ENCODE measurements around the gene TNFRSF12A. TPM values are rescaled to one million over a fixed set of nuclear protein-coding genes. Genes with fewer than 3 reads are reported as not detected.

Gene TNFRSF12A
- total and polyA plus RNA-seq, 2 of the 13 experiments (the other 11 are each of a cell fraction or from before 2014, with no cell fraction given) = 61.9 to 66.0 TPM

- TF ChIP-seq GZF1 (CRISPR knock-in tag; IDR thresholded peaks at IDR 0.05) (no peak), ZNF143 (CRISPR knock-in tag; IDR thresholded peaks at IDR 0.05) (no peak), MYC (CRISPR knock-in tag; IDR thresholded peaks at IDR 0.05; ENCODE audit: borderline replicate concordance) (0 out of 2 replicates have a peak, but pooled peaks have one; percentile 27), EZH2 (conservative IDR thresholded peaks at IDR 0.05; ENCODE audit: low read depth, low read length) (no peak), SIN3B (IDR thresholded peaks at IDR 0.05; ENCODE audit: low read length) (no peak), TAF15 (IDR thresholded peaks at IDR 0.05; ENCODE audit: low read depth, low read length, poor library complexity, severe bottlenecking) (no peak), ZMYM2 (CRISPR knock-in tag; IDR thresholded peaks at IDR 0.05) (no peak), ZFX (CRISPR knock-in tag; IDR thresholded peaks at IDR 0.05; ENCODE audit: low read depth) (peak; percentile 4; the same call in 1 of the 2 replicates), ARHGAP35 (CRISPR knock-in tag; IDR thresholded peaks at IDR 0.05; ENCODE audit: borderline replicate concordance) (no peak; the same call in 1 of the 2 replicates), KMT2A (CRISPR knock-in tag; IDR thresholded peaks at IDR 0.05) (no peak), ZNF556 (CRISPR knock-in tag; IDR thresholded peaks at IDR 0.05; ENCODE audit: borderline replicate concordance) (no peak), TSC22D2 (CRISPR knock-in tag; IDR thresholded peaks at IDR 0.05; ENCODE audit: borderline replicate concordance) (peak; percentile 23; the same call in 1 of the 2 replicates), DR1 (CRISPR knock-in tag; IDR thresholded peaks at IDR 0.05) (peak; percentile 13; the same call in 1 of the 2 replicates), ZNF207 (IDR thresholded peaks at IDR 0.05; ENCODE audit: borderline replicate concordance) (no peak), ZNF367 (CRISPR knock-in tag; IDR thresholded peaks at IDR 0.05; ENCODE audit: borderline replicate concordance) (no peak), ZNF224 (CRISPR knock-in tag; IDR thresholded peaks at IDR 0.05) (peak; percentile 67; the same call in 1 of the 2 replicates), ZNF549 (CRISPR knock-in tag; IDR thresholded peaks at IDR 0.05) (no peak), THAP9 (CRISPR knock-in tag; IDR thresholded peaks at IDR 0.05; ENCODE audit: borderline replicate concordance) (no peak), RNF219 (CRISPR knock-in tag; IDR thresholded peaks at IDR 0.05) (no peak; the same call in 1 of the 2 replicates), FOXO4 (CRISPR knock-in tag; conservative IDR thresholded peaks at IDR 0.05) (no peak)
- TF ChIP-seq, protein P1, sequence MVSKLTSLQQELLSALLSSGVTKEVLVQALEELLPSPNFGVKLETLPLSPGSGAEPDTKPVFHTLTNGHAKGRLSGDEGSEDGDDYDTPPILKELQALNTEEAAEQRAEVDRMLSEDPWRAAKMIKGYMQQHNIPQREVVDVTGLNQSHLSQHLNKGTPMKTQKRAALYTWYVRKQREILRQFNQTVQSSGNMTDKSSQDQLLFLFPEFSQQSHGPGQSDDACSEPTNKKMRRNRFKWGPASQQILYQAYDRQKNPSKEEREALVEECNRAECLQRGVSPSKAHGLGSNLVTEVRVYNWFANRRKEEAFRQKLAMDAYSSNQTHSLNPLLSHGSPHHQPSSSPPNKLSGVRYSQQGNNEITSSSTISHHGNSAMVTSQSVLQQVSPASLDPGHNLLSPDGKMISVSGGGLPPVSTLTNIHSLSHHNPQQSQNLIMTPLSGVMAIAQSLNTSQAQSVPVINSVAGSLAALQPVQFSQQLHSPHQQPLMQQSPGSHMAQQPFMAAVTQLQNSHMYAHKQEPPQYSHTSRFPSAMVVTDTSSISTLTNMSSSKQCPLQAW (CRISPR knock-in tag; IDR thresholded peaks at IDR 0.05) = no peak
- TF ChIP-seq, protein P2, sequence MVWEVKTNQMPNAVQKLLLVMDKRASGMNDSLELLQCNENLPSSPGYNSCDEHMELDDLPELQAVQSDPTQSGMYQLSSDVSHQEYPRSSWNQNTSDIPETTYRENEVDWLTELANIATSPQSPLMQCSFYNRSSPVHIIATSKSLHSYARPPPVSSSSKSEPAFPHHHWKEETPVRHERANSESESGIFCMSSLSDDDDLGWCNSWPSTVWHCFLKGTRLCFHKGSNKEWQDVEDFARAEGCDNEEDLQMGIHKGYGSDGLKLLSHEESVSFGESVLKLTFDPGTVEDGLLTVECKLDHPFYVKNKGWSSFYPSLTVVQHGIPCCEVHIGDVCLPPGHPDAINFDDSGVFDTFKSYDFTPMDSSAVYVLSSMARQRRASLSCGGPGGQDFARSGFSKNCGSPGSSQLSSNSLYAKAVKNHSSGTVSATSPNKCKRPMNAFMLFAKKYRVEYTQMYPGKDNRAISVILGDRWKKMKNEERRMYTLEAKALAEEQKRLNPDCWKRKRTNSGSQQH (CRISPR knock-in tag; IDR thresholded peaks at IDR 0.05; ENCODE audit: low read depth) = no peak; the same call in 1 of the 2 replicates
Measured at GRCh38 chr16:3020247-3020603, at the start of gene TNFRSF12A (continued).

Data from HepG2 (cell line).